K562 (cell line): Measurements from ENCODE around the gene CUEDC2. TPM values are rescaled to one million over a fixed set of nuclear protein-coding genes. Genes with fewer than 3 reads are reported as not detected.

Experiments used
- CC2D1A ChIP-seq: fragments of 450-650 bp; IDR thresholded peaks from 2 replicates; pipeline ENCODE4 v1.6.1; 2017; ENCODE audit warnings: mild to moderate bottlenecking
- DNMT1 ChIP-seq: fragments of 450-650 bp; IDR thresholded peaks from 2 replicates; pipeline ENCODE4 v1.6.1; 2016; ENCODE audit warnings: antibody characterized with exemption, mild to moderate bottlenecking
- MTA2 ChIP-seq: fragments of 450-650 bp; IDR thresholded peaks from 2 replicates; pipeline ENCODE4 v1.6.1; 2016; ENCODE audit warnings: low read depth
- OTX1 ChIP-seq: fragments of 450-650 bp; formaldehyde crosslinking; IDR thresholded peaks from 2 replicates; pipeline ENCODE4 v1.4.0; 2022; ENCODE audit warnings: mild to moderate bottlenecking
- RERE ChIP-seq: sonication (generic); formaldehyde crosslinking; IDR thresholded peaks from 2 replicates; pipeline ENCODE4 v1.8.0; 2023; ENCODE audit warnings: missing genetic modification reagents, mild to moderate bottlenecking, borderline replicate concordance
- ZFP1 ChIP-seq: fragments of 450-650 bp; formaldehyde crosslinking; IDR thresholded peaks from 2 replicates; pipeline ENCODE4 v1.4.0; 2020; ENCODE audit warnings: mild to moderate bottlenecking, mixed read lengths
- polyA plus RNA-seq, 8 experiments: library from polyadenylated mRNA; depleted of rRNA in 4 of 8; stranded (reverse) in 5 of 8; unstranded in 3 of 8; fragments of >200 nt; fragmentation: Nextera tagmentation in 2 of 8; fragmentation: Illumina TruSeq in 1 of 8; extraction: Ambion mirVana in 2 of 8; extraction: Trizol in 1 of 8; gene quantifications; 2 replicates each; pipeline versions ENCODE4 v1.2.1 to v1.2.3, GENCODE V29; 2011 to 2014; ENCODE audit warnings: inconsistent platforms in 1 of 8, missing spikeins in 1 of 8
- total RNA-seq, 7 experiments: library from RNA; depleted of rRNA in 6 of 7; stranded (reverse); fragments of >200 nt in 6 of 7; fragmentation: Illumina TruSeq in 2 of 7; extraction: Trizol in 2 of 7; gene quantifications; 2 replicates each; pipeline versions ENCODE4 v1.2.1 to v1.2.3, GENCODE V29; 2011 to 2021; ENCODE audit warnings: low replicate concordance in 1 of 7

Gene CUEDC2
- total and polyA plus RNA-seq, 9 of the 15 experiments (the other 6 are each of a cell fraction or from before 2014, with no cell fraction given): 8.5 to 48.9 (median 27.4) TPM

- TF ChIP-seq RERE (CRISPR knock-in tag): no peak
- TF ChIP-seq DNMT1: no peak
- no peak for TF ChIP-seq CC2D1A
- TF ChIP-seq MTA2: no peak
- TF ChIP-seq OTX1 (CRISPR knock-in tag): no peak
- no peak for TF ChIP-seq ZFP1 (CRISPR knock-in tag)
These were observed 2.7 kb upstream of the CUEDC2 start (continued) for GRCh38 chr10:102435133-102435497.
